Measurements from ENCODE around the gene CPXCR1. TPM values are rescaled to one million over a fixed set of nuclear protein-coding genes. Genes with fewer than 3 reads are reported as not detected.
"Not testable (repeated sequence)": the region's sequence is repeated elsewhere in the genome, so short reads cannot be mapped to it uniquely, and the experiment has no call there.

Gene CPXCR1
- not detected for total RNA-seq

- Histone ChIP-seq H3K27me3 (no peaks in the 10 kb centered on the region), H3K4me1 (no peaks in the 10 kb centered on the region), H3K9me3 (no peaks in the 10 kb centered on the region), H3K36me3 (replicated peaks in 1 of 2; ENCODE audit: insufficient read depth in 1 of 2, low read depth in 2 of 2) (no peaks in the 10 kb centered on the region), H3K4me3 (no peak within 1 kb of the TSS), H3K27ac (no peak within 1 kb of the TSS)
- 34 to 35% methylated on average over 3 of the region's 3 CpGs for WGBS, 2 donors
- intact Hi-C loops (cut with DNase I), result no loop called here
- TF ChIP-seq POLR2A (IDR thresholded peaks at IDR 0.05), result no peak
- TF ChIP-seq CTCF (IDR thresholded peaks at IDR 0.05), result no peak
- no peak for DNase-seq
- ATAC-seq, result no peak
Observed at GRCh38 chrX:88746925-88747324, at the start of gene CPXCR1. CPXCR1 (plus strand) TSS chrX:88747225; CDS start chrX:88753415, 6,190 bp downstream.

GRCh38 chrX:88735835-88736234, 11.2 kb upstream of the CPXCR1 start:
- 65 to 71% methylated on average over 2 to 3 of the region's 4 CpGs for whole genome bisulfite sequencing, 2 donors
- DNase-seq (no peak), ATAC-seq (no peak)
- Histone ChIP-seq H3K9me3 (no peaks in the 10 kb centered on the region), H3K27me3 (no peaks in the 10 kb centered on the region), H3K27ac (no peak overlapping the region), H3K36me3 (replicated peaks in 1 of 2; ENCODE audit: insufficient read depth in 1 of 2, low read depth in 2 of 2) (no peaks in the 10 kb centered on the region), H3K4me3 (no peak overlapping the region), H3K4me1 (no peaks in the 10 kb centered on the region)
- TF ChIP-seq CTCF (IDR thresholded peaks at IDR 0.05) (no peak), POLR2A (IDR thresholded peaks at IDR 0.05) (no peak)
- intact Hi-C loops (cut with DNase I), result no loop called here

GRCh38 chrX:88746215-88746614, 810 bp upstream of the CPXCR1 start:
- DNase-seq; ATAC-seq; H3K4me3 ChIP-seq; H3K4me1 ChIP-seq; intact Hi-C loops (cut with DNase I); H3K27me3 ChIP-seq; H3K27ac ChIP-seq; H3K36me3 ChIP-seq (replicated peaks in 1 of 2; ENCODE audit: insufficient read depth in 1 of 2, low read depth in 2 of 2); H3K9me3 ChIP-seq: not testable (repeated sequence)
- 100% methylated on average over 2 of the region's 11 CpGs; no CpG with 5 or more reads in 1 of the 2 donors for WGBS, 2 donors

GRCh38 chrX:88752339-88752738, 5.3 kb downstream of the CPXCR1 start:
- DNase-seq; H3K27ac ChIP-seq; H3K9me3 ChIP-seq; H3K4me1 ChIP-seq; H3K27me3 ChIP-seq; intact Hi-C loops (cut with DNase I); ATAC-seq; H3K4me3 ChIP-seq; H3K36me3 ChIP-seq (replicated peaks in 1 of 2; ENCODE audit: insufficient read depth in 1 of 2, low read depth in 2 of 2): not testable (repeated sequence)
- 84 to 100% methylated on average over 1 to 5 of the region's 5 CpGs for WGBS, 2 donors

- no peak overlapping the region for H3K4me3 ChIP-seq
- H3K36me3 ChIP-seq (replicated peaks in 1 of 2; ENCODE audit: insufficient read depth in 1 of 2, low read depth in 2 of 2), result no peaks in the 10 kb centered on the region
- DNase-seq (no peak), ATAC-seq (no peak)
- H3K4me1 ChIP-seq, result no peaks in the 10 kb centered on the region
- no peaks in the 10 kb centered on the region for H3K27me3 ChIP-seq
- no peak overlapping the region for H3K27ac ChIP-seq
- 53% methylated on average over 4 of the region's 4 CpGs; no CpG with 5 or more reads in 1 of the 2 donors for WGBS, 2 donors
- H3K9me3 ChIP-seq, result no peaks in the 10 kb centered on the region
- no peak for TF ChIP-seq CTCF (IDR thresholded peaks at IDR 0.05)
- intact Hi-C loops (cut with DNase I), result no loop called here
Observed at GRCh38 chrX:88789825-88790224, 42.8 kb downstream of the CPXCR1 start.

Data from body of pancreas (tissue), 4 donors.